Measurements from ENCODE around the gene CD109. TPM values are rescaled to one million over a fixed set of nuclear protein-coding genes. Genes with fewer than 3 reads are reported as not detected.
"Not testable (repeated sequence)": the region's sequence is repeated elsewhere in the genome, so short reads cannot be mapped to it uniquely, and the experiment has no call there.

CD109 gene
- total RNA-seq, 1 donor from 2014 or later, result 24.4 TPM

DNA sequence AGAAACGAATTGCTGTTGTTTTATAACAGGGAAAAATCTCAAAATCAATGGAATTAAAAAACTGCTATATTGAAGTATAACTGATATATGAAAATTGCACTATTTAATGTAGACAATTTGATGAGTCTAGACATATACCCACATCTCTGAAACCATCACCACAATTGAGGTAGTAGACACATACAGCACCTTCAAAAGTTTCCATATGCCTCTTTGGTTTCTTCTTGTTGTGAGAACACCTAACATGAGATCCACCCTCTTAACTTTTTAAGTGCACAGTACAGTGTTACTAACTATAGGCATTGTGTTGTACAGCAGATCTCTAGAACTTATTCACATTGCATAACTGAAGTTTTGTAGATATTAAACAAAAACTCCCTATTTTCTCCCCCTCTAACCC, 28.2 kb upstream of the CD109 start:
- H3K4me3 Mint-ChIP-seq (ENCODE audit: low read depth), result no peak overlapping the region
- H3K4me1 Mint-ChIP-seq (ENCODE audit: low read depth), result peaks cover 35% of the 10 kb centered on the region
- intact Hi-C loops (cut with micrococcal nuclease), result loop anchor here (5.0 kb wide), 2 partner anchors 35 to 135 kb away; no protein-coding TSS in a partner anchor
- no peaks in the 10 kb centered on the region for H3K9me3 Mint-ChIP-seq
- H3K27ac Mint-ChIP-seq, result peak overlapping the region; percentile 7
- DNase-seq (ENCODE audit: low spot score), result no peak
- H3K27me3 Mint-ChIP-seq (ENCODE audit: low read depth), result peaks cover 14% of the 10 kb centered on the region
- no peaks in the 10 kb centered on the region for H3K36me3 Mint-ChIP-seq (ENCODE audit: low read depth)

DNA sequence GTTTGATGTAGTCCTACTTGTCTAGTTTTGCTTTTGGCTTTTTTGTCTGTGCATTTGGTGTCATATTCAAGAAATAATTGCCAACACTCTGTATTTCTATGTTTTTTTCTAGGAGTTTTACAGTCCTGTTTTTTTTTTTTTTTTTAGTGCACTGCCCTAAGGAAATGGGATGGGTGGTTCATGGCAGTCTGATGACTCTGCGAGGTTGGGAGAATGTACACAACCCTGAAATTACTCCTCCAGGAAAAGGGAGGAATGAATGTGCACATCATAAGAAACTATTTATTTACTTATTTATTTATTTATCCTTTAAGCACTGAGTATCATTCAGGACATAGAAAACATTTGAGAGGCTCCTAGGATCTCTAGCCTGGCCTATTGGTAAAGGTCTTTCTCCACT, 27.0 kb upstream of the CD109 start:
- Mint-ChIP-seq H3K4me3 (ENCODE audit: low read depth) (no peak overlapping the region), H3K27ac (no peak overlapping the region), H3K4me1 (ENCODE audit: low read depth) (peaks cover 35% of the 10 kb centered on the region), H3K9me3 (no peaks in the 10 kb centered on the region), H3K27me3 (ENCODE audit: low read depth) (peaks cover 14% of the 10 kb centered on the region), H3K36me3 (ENCODE audit: low read depth) (no peaks in the 10 kb centered on the region)
- intact Hi-C loops (cut with micrococcal nuclease), result loop anchor here (5.0 kb wide), 2 partner anchors 33 to 133 kb away; no protein-coding TSS in a partner anchor
- DNase-seq (ENCODE audit: low spot score), result no peak

DNA sequence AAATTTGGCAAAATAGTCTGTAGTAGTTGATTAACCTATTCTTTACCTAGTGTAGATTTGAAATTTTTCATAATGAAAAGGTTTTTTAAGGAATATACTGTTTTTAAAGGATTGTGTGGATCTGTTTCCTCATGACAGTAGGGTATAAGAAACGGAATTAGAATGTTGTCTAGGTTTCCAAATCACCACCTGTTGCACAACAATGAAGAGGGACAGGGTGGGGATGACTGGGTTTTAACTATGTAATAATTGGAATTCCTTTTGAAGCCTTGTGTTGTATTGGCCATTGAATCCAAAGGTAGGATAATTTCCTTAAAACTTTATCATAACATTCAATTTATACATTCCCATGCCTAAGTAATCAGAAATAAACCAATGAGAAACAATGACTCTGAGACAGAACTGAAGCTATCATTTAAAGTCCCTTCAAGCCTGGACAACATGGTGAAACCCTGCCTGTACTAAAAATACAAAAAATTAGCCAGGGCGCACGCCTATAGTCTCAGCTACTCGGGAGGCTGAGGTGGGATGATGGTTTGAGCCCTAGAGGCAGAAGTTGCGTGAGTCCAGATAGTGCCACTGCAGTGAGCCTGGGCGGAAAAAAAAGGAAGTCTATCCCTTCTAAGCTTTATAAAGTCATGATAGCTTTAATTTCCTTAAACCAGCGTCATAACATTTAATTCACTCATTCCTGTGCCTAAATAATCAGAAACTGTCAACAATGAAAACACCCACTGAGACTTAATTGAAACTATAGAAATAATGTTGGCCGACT, 23.9 kb upstream of the CD109 start:
- no peaks in the 10 kb centered on the region for H3K36me3 Mint-ChIP-seq (ENCODE audit: low read depth)

DNA sequence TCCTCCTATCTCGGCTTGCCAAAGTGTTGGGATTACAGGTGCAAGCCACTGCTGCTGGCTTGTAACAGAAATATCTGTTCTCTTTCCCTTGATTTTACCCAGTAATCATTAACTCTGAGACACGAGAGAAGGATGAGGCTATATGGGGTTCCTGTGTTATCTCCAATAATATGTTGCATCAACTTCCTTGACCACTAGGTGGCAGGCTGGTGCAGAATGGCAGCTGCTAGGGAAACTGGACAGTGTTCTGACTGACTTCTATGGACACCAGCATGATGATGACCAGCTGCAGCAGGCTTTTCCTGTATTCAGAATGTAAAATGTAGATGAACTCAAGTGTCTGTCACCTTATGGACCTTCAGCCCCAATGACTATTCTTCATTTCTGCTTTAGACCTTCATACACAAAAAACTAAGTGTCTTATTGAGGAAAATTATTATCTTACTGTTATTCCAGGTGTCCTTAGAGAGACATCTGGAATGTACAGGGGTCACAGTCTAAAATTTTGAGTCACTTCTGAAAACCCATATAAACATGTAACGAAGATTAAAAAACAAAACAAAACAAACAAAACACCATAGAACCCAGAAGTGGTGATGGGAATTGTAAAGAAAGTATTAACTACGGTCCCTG, 20.4 kb upstream of the CD109 start:
- no peak overlapping the region for H3K4me3 Mint-ChIP-seq (ENCODE audit: low read depth)
- peak; percentile 58 for DNase-seq (ENCODE audit: low spot score)
- peaks cover 6% of the 10 kb centered on the region for H3K4me1 Mint-ChIP-seq (ENCODE audit: low read depth)
- no peaks in the 10 kb centered on the region for H3K36me3 Mint-ChIP-seq (ENCODE audit: low read depth)
- peaks cover 6% of the 10 kb centered on the region for H3K27me3 Mint-ChIP-seq (ENCODE audit: low read depth)
- no peaks in the 10 kb centered on the region for H3K9me3 Mint-ChIP-seq
- no peak overlapping the region for H3K27ac Mint-ChIP-seq
- intact Hi-C loops (cut with micrococcal nuclease), result loop anchor here (1.0 to 2.0 kb wide), 2 partner anchors 19 to 58 kb away; no protein-coding TSS in a partner anchor

More for the DNA sequence above, 23.9 kb upstream of the CD109 start:
- H3K4me3 Mint-ChIP-seq (ENCODE audit: low read depth), result no peak overlapping the region
- intact Hi-C loops (cut with micrococcal nuclease), result no loop called here
- no peak for DNase-seq (ENCODE audit: low spot score)
- H3K4me1 Mint-ChIP-seq (ENCODE audit: low read depth), result peaks cover 18% of the 10 kb centered on the region
- H3K27me3 Mint-ChIP-seq (ENCODE audit: low read depth), result peaks cover 14% of the 10 kb centered on the region
- H3K27ac Mint-ChIP-seq, result no peak overlapping the region
- no peaks in the 10 kb centered on the region for H3K9me3 Mint-ChIP-seq

DNA sequence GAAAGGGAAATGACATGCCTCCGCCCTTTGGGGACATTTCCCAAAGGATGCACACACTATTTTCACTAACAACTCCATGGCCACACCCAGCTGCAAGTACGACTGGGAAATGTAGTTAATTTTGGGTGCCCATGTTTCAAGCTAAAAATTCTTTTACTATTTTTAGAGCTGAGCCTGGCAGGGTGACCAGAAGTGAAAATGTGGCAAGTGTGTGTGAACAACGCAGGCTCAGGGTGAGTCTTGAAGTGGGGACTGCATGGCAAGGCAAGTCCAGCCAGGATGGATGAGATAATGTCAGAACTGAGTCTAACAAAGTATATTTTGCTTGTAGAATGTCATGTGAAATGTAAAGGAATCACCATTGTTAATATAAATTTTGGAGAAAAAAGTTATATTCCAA, 17.0 kb upstream of the CD109 start:
- Mint-ChIP-seq H3K4me1 (ENCODE audit: low read depth) (peaks cover 6% of the 10 kb centered on the region), H3K36me3 (ENCODE audit: low read depth) (no peaks in the 10 kb centered on the region), H3K27ac (no peak overlapping the region), H3K4me3 (ENCODE audit: low read depth) (no peak overlapping the region), H3K9me3 (peaks cover 15% of the 10 kb centered on the region), H3K27me3 (ENCODE audit: low read depth) (peaks cover 7% of the 10 kb centered on the region)
- intact Hi-C loops (cut with micrococcal nuclease), result no loop called here
- DNase-seq (ENCODE audit: low spot score), result no peak

DNA sequence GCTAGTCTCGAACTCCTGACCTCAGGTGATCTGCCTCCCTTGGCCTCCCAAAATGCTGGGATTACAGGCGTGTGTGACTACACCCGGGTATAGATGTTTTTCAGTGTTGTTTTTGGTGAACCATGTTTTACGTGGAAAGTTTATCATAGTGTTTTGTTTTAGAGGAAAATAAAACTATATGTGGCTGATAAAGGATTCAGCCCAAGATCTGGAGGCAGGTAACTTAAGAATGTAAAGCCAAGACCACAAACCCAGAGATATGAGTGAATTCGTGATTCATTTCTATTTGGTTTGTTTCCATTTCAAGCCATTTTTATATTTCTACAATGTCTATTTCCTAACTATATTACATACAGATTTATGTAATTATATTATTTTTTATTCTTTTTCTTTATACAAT, 16.2 kb upstream of the CD109 start:
- H3K27me3 Mint-ChIP-seq (ENCODE audit: low read depth); intact Hi-C loops (cut with micrococcal nuclease); H3K4me3 Mint-ChIP-seq (ENCODE audit: low read depth); H3K36me3 Mint-ChIP-seq (ENCODE audit: low read depth); H3K4me1 Mint-ChIP-seq (ENCODE audit: low read depth); DNase-seq (ENCODE audit: low spot score); H3K27ac Mint-ChIP-seq: not testable (repeated sequence)
- H3K9me3 Mint-ChIP-seq, result peaks cover 17% of the 10 kb centered on the region

DNA sequence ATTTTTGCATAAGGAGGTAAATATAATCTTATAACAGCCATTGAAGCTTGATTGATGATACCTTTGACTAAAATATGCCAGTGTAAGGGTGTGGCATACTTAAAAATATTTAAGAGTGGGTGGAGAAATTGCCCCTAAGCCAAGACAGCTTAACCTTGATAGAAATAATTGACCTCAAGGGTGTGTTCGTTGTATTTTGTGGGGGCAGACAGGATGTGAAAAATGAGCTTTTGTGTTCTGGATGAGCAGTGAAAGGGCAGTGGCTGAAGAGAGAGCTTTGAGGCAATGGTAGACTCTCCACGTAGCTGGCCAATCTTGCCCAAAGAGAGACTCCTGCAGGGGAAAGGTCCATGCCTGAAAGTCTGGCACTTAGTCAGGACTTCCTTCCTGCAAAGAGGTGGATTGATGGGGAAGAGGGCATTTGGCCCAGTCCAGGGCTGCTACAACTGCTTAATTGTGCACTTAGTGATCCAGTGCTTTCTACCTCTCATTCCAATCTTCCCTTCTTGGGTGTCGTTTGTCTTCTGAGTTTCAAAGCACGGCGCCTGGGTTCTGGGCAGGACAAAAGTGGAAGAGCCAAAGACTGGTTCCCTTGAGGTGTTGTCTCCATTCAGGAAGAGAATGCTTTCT, 15.6 kb upstream of the CD109 start:
- Mint-ChIP-seq H3K9me3 (peaks cover 17% of the 10 kb centered on the region), H3K27me3 (ENCODE audit: low read depth) (peaks cover 7% of the 10 kb centered on the region)

DNA sequence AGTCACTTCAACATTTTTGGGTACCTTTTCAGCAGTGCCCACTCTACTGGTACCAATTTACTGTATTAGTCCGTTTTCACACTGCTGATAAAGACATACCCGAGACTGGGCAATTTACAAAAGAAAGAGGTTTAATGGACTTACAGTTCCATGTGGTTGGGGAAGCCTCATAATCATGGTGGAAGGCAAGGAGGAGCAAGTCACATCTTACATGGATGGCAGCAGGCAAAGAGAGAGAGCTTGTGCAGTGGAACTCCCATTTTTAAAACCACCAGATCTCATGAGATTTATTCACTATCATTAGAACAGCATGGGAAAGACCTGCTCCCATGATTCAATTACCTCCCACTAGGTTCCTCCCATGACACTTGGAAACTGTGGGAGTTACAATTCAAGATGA, 12.4 kb upstream of the CD109 start:
- intact Hi-C loops (cut with micrococcal nuclease); H3K4me1 Mint-ChIP-seq (ENCODE audit: low read depth); DNase-seq (ENCODE audit: low spot score); H3K27ac Mint-ChIP-seq; H3K4me3 Mint-ChIP-seq (ENCODE audit: low read depth); H3K36me3 Mint-ChIP-seq (ENCODE audit: low read depth): not testable (repeated sequence)
- Mint-ChIP-seq H3K27me3 (ENCODE audit: low read depth) (peaks cover 22% of the 10 kb centered on the region), H3K9me3 (peaks cover 17% of the 10 kb centered on the region)

More for the DNA sequence above, 15.6 kb upstream of the CD109 start:
- Mint-ChIP-seq H3K27ac (no peak overlapping the region), H3K4me1 (ENCODE audit: low read depth) (peaks cover 4% of the 10 kb centered on the region), H3K36me3 (ENCODE audit: low read depth) (no peaks in the 10 kb centered on the region), H3K4me3 (ENCODE audit: low read depth) (no peak overlapping the region)
- DNase-seq (ENCODE audit: low spot score), result no peak
- intact Hi-C loops (cut with micrococcal nuclease), result no loop called here

DNA sequence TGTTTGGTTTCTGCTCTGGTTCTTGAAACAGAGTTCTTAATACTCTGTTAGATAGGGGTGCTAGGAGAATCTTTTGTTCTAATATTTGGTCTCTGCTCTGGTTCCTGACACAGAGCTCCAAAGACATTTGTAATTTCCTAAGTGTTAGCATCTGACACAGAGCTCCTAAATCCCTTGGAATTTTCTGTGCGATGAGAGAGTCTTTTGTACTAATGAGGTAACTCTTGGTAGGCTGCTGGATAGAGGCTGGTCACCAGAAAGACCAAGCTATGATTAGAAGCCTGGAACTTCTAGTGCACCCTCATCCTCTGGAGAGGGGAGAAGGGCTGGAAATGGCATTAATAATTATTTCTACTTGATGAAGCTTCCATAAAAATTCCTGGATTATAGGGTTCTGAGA, 7.7 kb upstream of the CD109 start:
- H3K36me3 Mint-ChIP-seq (ENCODE audit: low read depth), result no peaks in the 10 kb centered on the region
- DNase-seq (ENCODE audit: low spot score), result no peak
- H3K4me1 Mint-ChIP-seq (ENCODE audit: low read depth), result peaks cover 8% of the 10 kb centered on the region
- no peak overlapping the region for H3K4me3 Mint-ChIP-seq (ENCODE audit: low read depth)
- no peak overlapping the region for H3K27ac Mint-ChIP-seq
- intact Hi-C loops (cut with micrococcal nuclease), result no loop called here
- H3K27me3 Mint-ChIP-seq (ENCODE audit: low read depth), result peaks cover 23% of the 10 kb centered on the region
- H3K9me3 Mint-ChIP-seq, result peaks cover 13% of the 10 kb centered on the region

DNA sequence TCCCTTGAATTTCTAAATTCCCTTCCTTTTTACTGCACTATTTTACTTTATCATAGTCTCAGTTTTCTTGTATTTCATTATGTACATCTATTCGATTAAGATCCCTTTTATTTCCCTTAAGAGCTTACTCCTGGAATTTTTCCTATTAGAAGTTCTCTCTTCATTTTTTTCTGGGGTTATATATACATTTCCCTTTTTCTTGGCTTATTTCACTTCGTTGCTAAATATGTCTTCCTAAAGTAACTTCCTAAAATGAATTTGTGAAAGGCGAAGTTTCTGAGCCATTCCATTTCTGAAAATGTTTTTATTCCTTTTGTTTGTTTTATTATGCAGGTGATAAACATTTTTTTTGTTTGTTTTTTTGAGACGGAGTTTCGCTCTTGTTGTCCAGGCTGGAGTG, 5.9 kb upstream of the CD109 start:
- H3K27me3 Mint-ChIP-seq (ENCODE audit: low read depth), result peaks cover 19% of the 10 kb centered on the region
- no peaks in the 10 kb centered on the region for H3K36me3 Mint-ChIP-seq (ENCODE audit: low read depth)
- no peak for DNase-seq (ENCODE audit: low spot score)
- no peak overlapping the region for H3K27ac Mint-ChIP-seq
- no peak overlapping the region for H3K4me3 Mint-ChIP-seq (ENCODE audit: low read depth)
- H3K4me1 Mint-ChIP-seq (ENCODE audit: low read depth), result peaks cover 16% of the 10 kb centered on the region
- peaks cover 5% of the 10 kb centered on the region for H3K9me3 Mint-ChIP-seq
- intact Hi-C loops (cut with micrococcal nuclease), result no loop called here

DNA sequence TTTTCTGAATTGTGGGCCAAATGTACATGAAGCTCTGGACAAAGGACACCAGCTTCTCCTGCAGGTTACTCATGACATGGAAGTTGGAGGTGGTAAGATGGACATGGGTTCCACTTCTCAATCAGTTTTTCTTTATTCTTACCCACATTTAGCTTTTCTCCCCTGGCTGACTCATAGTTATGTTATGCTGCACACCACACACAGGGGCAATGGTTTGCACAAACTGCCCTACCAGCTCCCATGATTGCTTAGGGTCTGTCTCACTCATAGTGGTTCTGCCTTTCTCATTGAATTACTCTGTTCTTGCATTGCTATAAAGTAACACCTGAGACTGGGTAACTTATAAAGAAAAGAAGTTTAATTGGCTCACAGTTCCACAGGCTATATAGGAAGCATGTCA, 4.5 kb upstream of the CD109 start:
- no peak for DNase-seq (ENCODE audit: low spot score)

DNA sequence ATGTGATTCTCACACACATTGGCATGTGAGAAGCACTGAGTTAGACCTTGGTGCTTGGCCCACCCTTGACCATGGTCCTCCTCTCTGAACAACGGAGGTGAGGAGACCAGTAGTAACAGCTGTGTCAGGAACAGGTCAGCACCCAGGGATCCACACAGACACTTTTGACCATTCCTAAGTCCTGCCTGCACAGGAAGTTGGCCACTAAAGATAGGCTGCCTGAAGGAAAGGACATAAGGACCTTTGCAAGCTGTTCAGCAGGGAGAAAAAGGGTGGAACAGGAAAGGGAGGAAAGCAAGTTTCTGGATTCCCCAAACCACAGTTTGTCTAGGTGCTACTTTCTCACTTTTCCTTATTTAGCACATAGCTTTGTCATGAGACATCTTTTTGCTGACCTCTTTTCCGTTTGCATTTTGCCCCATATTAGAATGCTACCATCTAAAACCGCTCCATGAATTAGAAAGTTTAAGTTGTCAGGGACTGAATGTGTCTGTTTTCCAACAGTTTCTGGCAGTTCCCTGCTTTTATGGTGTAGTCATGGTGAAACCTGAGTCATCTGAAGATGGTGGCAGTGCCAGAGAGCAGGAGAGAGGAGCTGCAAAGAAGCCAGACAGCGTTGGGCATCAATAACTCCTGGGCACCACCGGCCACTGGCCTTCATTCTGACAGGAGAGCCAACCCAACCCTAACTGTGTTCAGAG, 1.1 kb upstream of the CD109 start:
- DNase-seq (ENCODE audit: low spot score), result no peak
- no peaks in the 10 kb centered on the region for H3K27me3 Mint-ChIP-seq (ENCODE audit: low read depth)
- H3K9me3 Mint-ChIP-seq, result peaks cover 5% of the 10 kb centered on the region
- peak overlapping the region; percentile 89 for H3K27ac Mint-ChIP-seq
- H3K4me1 Mint-ChIP-seq (ENCODE audit: low read depth), result peaks cover 46% of the 10 kb centered on the region
- H3K4me3 Mint-ChIP-seq (ENCODE audit: low read depth), result peak overlapping the region; percentile 86
- peaks cover 27% of the 10 kb centered on the region for H3K36me3 Mint-ChIP-seq (ENCODE audit: low read depth)
- intact Hi-C loops (cut with micrococcal nuclease), result loop anchor here (1.0 to 2.0 kb wide), 6 partner anchors 9 to 174 kb away; partner anchors contain the start of genes EEF1A1 and SLC17A5

More for the DNA sequence above, 4.5 kb upstream of the CD109 start:
- peaks cover 21% of the 10 kb centered on the region for H3K4me1 Mint-ChIP-seq (ENCODE audit: low read depth)
- intact Hi-C loops (cut with micrococcal nuclease), result no loop called here
- H3K9me3 Mint-ChIP-seq, result peaks cover 5% of the 10 kb centered on the region
- H3K36me3 Mint-ChIP-seq (ENCODE audit: low read depth), result no peaks in the 10 kb centered on the region
- no peak overlapping the region for H3K4me3 Mint-ChIP-seq (ENCODE audit: low read depth)
- peaks cover 12% of the 10 kb centered on the region for H3K27me3 Mint-ChIP-seq (ENCODE audit: low read depth)
- no peak overlapping the region for H3K27ac Mint-ChIP-seq

All from activated T-helper 2 cell treated with anti-CD3 and anti-CD28 coated beads, Interferon-gamma antibody, Interleukin-2, Interleukin-4, amounts not matched to agents 10 μg/mL and 5 μg/mL and 100 μg/mL, durations not matched to agents 14 hours and 24 hours and 36 hours (primary cell).